Pericardium fibroblast (primary cell): ENCODE data around the gene CHRNA10. TPM values are rescaled to one million over a fixed set of nuclear protein-coding genes. Genes with fewer than 3 reads are reported as not detected.

Experiments
- total RNA-seq: library from RNA; depleted of rRNA; stranded (reverse); fragments of >200 nt; gene quantifications from 2 replicates; pipeline ENCODE4 v1.2.3, GENCODE V29; 2015

The CHRNA10 gene
- total RNA-seq: 0.12 and 1.0 TPM in 2 replicates

GRCh38 chr11:3671334-3672254, at the start of gene CHRNA10:
Gene CHRNA10 (minus strand): TSS chr11:3671384. CDS start chr11:3671312, 72 bp downstream.

GRCh38 chr11:3644817-3645235, 26.4 kb downstream of the CHRNA10 start, which contains the start of gene ART1:
Gene ART1 (plus strand): TSS chr11:3645128. CDS start chr11:3659214, 14,086 bp downstream.

GRCh38 chr11:3641701-3642070, 29.5 kb downstream of the CHRNA10 start, which contains the start of gene ART5:
Gene ART5 (minus strand): TSS chr11:3641992. CDS start chr11:3641862, 130 bp downstream.

Other genes with a start within 250 kb of the CHRNA10 start
- gene ART5, start 29.4 kb downstream of the CHRNA10 start, total RNA-seq: 0.12 and 0.26 TPM in 2 replicates
- gene ART1, start 26.3 kb downstream of the CHRNA10 start, total RNA-seq: not detected in 2 replicates
- 45.6 and 60.2 TPM in 2 replicates for gene NUP98, start 126.2 kb upstream of the CHRNA10 start, total RNA-seq
- gene PGAP2, start 137.2 kb upstream of the CHRNA10 start, total RNA-seq: 4.8 and 11.4 TPM in 2 replicates
- 52.0 and 54.7 TPM in 2 replicates for gene RHOG, start 169.6 kb upstream of the CHRNA10 start, total RNA-seq
- gene STIM1, start 184.3 kb upstream of the CHRNA10 start, total RNA-seq: 23.1 and 47.2 TPM in 2 replicates